ENCODE measurements around the gene RXFP2.

- TF ChIP-seq CTCF (IDR thresholded peaks at IDR 0.05) (no peak), POLR2A (IDR thresholded peaks at IDR 0.05) (no peak)
These were observed 75.2 kb downstream of the RXFP2 start for GRCh38 chr13:31814536-31814935.

All from lower leg skin (tissue), 3 donors.